Measurements from ENCODE around the gene PALLD.
"Not testable (repeated sequence)": the region's sequence is repeated elsewhere in the genome, so short reads cannot be mapped to it uniquely, and the experiment has no call there.

PALLD gene

DNA sequence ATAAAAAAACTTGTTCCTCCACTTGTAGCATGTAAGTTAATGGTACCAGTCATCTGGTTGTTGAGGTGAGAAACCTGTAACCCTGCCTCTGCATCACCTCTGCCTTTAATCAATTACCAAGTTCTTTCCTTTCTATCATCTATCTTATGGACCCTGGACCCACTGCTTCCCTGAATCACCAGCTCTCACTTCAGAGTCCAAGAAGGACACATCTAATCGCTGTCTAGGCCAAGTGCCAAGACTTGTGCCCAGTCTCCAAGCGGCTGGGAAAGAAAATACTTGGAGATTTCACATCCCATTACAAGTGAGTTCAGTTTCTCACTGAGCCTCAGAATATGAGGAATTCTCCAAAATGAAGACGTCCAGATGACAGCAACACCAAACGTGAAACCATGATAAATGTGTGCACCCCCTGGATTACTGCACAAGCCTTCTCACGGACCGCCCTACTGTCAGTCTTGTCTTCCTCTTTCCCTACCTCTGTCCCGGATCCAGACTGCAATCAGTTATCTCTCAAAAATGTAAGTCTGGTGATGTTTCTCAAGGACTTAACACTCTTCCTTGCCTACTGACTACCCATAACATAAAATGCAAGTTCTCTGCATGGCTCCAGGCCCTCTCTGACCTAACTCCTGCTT, 10.4 kb downstream of the PALLD start:
- H3K4me3 ChIP-seq (ENCODE audit: low read depth, low read length), result no peak overlapping the region
- no peak for DNase-seq
- TF ChIP-seq, protein P1, sequence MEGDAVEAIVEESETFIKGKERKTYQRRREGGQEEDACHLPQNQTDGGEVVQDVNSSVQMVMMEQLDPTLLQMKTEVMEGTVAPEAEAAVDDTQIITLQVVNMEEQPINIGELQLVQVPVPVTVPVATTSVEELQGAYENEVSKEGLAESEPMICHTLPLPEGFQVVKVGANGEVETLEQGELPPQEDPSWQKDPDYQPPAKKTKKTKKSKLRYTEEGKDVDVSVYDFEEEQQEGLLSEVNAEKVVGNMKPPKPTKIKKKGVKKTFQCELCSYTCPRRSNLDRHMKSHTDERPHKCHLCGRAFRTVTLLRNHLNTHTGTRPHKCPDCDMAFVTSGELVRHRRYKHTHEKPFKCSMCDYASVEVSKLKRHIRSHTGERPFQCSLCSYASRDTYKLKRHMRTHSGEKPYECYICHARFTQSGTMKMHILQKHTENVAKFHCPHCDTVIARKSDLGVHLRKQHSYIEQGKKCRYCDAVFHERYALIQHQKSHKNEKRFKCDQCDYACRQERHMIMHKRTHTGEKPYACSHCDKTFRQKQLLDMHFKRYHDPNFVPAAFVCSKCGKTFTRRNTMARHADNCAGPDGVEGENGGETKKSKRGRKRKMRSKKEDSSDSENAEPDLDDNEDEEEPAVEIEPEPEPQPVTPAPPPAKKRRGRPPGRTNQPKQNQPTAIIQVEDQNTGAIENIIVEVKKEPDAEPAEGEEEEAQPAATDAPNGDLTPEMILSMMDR (IDR thresholded peaks at IDR 0.05; ENCODE audit: low read depth, low read length), result no peak
- H3K9me3 ChIP-seq (ENCODE audit: severe bottlenecking), result no peaks in the 10 kb centered on the region
- no peaks in the 10 kb centered on the region for H3K27me3 ChIP-seq (ENCODE audit: insufficient read depth, low read depth, severe bottlenecking)
- H3K27ac ChIP-seq, result no peak overlapping the region
- no peaks in the 10 kb centered on the region for H3K36me3 ChIP-seq

DNA sequence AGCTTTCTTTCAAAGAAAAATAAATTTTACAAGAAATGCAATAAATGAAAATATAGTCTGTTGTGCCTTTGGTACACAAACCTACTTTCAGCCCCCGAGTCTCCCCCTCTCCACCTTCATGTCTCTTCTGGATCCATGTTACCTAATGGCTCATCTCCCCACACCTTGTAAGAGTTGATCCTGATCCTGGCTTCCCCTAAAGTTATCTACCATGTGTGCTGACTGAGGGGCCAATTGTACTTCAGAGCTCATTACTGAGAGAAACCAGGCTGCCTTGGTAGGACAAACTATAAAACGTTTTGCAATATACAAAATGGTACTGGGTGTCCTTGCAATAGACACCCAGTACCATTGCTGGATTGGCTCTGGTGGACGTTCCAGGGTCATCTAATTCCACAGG, 11.8 kb downstream of the PALLD start:
- no peak overlapping the region for H3K27ac ChIP-seq
- TF ChIP-seq, protein P1 (IDR thresholded peaks at IDR 0.05; ENCODE audit: low read depth, low read length), result no peak
- no peak for DNase-seq
- H3K4me3 ChIP-seq (ENCODE audit: low read depth, low read length), result no peak overlapping the region
- no peaks in the 10 kb centered on the region for H3K36me3 ChIP-seq
- H3K9me3 ChIP-seq (ENCODE audit: severe bottlenecking), result no peaks in the 10 kb centered on the region
- H3K27me3 ChIP-seq (ENCODE audit: insufficient read depth, low read depth, severe bottlenecking), result no peaks in the 10 kb centered on the region

DNA sequence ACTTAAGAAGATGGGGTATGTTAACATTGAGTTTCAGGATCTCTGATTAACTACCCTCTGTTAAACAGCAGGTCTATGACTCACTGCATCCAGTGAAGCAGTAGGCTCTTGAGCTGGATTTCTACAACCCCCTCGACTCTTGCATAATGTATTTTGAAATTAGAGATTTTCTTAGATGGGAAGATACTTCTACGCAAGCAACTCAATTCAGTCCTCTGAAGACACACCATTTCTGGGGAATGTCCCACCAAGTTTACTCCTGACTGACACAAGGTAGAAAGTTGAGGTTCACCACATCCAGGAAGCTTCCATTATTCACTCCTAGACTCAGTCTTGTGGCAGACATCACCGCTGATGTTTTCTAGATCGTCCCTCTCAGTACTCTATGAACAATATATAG, 12.9 kb downstream of the PALLD start:
- no peak overlapping the region for H3K27ac ChIP-seq
- H3K9me3 ChIP-seq (ENCODE audit: severe bottlenecking), result no peaks in the 10 kb centered on the region
- no peaks in the 10 kb centered on the region for H3K27me3 ChIP-seq (ENCODE audit: insufficient read depth, low read depth, severe bottlenecking)
- TF ChIP-seq, protein P1 (IDR thresholded peaks at IDR 0.05; ENCODE audit: low read depth, low read length), result no peak
- DNase-seq, result no peak
- no peak overlapping the region for H3K4me3 ChIP-seq (ENCODE audit: low read depth, low read length)
- no peaks in the 10 kb centered on the region for H3K36me3 ChIP-seq

DNA sequence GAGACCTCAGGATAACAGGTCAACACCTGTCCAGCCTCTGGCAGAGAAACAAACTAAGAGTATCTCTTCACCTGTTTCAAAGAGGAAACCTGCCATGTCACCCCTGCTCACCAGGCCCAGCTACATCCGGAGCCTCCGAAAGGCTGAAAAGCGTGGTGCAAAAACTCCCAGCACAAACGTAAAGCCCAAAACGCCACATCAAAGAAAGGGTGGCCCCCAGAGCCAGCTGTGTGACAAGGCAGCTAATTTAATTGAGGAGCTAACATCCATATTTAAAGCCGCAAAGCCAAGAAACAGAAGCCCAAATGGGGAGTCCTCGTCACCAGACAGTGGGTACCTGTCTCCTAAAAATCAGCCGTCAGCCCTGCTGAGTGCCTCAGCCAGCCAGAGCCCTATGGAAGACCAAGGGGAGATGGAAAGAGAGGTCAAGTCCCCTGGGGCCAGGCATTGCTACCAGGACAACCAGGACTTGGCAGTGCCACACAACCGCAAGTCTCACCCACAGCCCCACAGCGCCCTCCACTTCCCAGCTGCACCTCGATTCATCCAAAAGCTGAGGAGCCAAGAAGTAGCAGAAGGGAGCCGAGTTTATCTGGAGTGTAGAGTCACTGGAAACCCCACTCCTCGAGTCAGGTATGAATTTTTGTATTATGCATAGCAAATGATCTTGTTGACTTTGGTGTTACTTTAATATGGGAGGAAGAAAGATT, 15.1 kb downstream of the PALLD start:
- no peak for DNase-seq
- Histone ChIP-seq H3K27ac (no peak overlapping the region), H3K27me3 (ENCODE audit: insufficient read depth, low read depth, severe bottlenecking) (no peaks in the 10 kb centered on the region), H3K9me3 (ENCODE audit: severe bottlenecking) (no peaks in the 10 kb centered on the region), H3K4me3 (ENCODE audit: low read depth, low read length) (no peak overlapping the region), H3K36me3 (no peaks in the 10 kb centered on the region)
- TF ChIP-seq, protein P1 (IDR thresholded peaks at IDR 0.05; ENCODE audit: low read depth, low read length), result 0 out of 2 replicates have a peak, but pooled peaks have one; percentile 12

DNA sequence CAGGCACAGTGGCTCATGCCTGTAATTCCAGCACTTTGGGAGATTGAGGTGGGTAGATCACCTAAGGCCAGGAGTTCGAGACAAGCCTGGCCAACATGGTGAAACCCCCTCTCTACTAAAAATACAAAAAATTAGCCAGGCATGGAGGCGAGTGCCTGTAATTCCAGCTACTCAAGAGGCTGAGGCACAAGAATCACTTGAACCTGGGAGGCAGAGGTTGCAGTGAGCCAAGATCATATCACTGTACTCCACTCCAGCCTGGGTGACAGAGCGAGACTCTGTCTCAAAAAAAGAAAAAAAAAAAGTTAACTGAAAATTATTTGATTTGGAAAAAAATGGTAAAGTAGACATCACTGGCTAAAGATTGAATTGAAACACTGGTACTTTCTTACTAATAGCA, 17.0 kb downstream of the PALLD start:
- not testable (repeated sequence) for H3K27ac ChIP-seq; DNase-seq; H3K36me3 ChIP-seq; H3K4me3 ChIP-seq (ENCODE audit: low read depth, low read length); H3K27me3 ChIP-seq (ENCODE audit: insufficient read depth, low read depth, severe bottlenecking); H3K9me3 ChIP-seq (ENCODE audit: severe bottlenecking)

DNA sequence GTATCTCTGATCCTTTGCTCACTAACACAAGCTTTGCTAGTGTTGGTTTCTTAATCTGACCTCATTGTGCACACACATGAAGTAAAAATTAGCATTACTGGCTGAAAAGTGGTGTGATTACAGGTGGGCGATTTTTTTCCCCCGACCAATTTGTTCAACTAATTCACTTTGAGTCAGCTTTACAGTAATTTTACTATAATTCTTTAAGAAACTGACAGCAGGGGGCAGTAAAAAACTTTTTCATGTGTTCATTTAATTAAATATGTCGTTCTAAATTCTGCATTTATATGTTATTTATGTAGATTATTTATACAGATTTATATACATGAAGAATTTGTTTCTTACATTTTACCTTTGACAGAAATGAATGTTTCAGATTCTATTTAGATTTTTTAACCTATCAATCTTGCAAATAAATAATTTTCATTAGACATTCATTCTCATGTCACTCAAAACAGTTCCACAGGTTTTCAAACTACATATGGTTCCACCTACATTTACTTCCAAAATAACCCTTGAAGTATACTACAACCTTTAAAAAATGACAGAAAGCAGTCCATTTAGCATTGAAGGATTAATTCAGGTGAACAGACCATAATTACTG, 17.5 kb downstream of the PALLD start:
- no peak for DNase-seq
- H3K36me3 ChIP-seq, result no peaks in the 10 kb centered on the region
- H3K27ac ChIP-seq, result no peak overlapping the region
- no peaks in the 10 kb centered on the region for H3K27me3 ChIP-seq (ENCODE audit: insufficient read depth, low read depth, severe bottlenecking)
- no peak overlapping the region for H3K4me3 ChIP-seq (ENCODE audit: low read depth, low read length)
- no peaks in the 10 kb centered on the region for H3K9me3 ChIP-seq (ENCODE audit: severe bottlenecking)
- TF ChIP-seq, protein P1 (IDR thresholded peaks at IDR 0.05; ENCODE audit: low read depth, low read length), result no peak

All from WERI-Rb-1 (cell line).